H9 (cell line): ENCODE data around the gene ANXA4. TPM values are rescaled to one million over a fixed set of nuclear protein-coding genes. Genes with fewer than 3 reads are reported as not detected.

Experiments used
- DNase-seq: peaks from one replicate; pipeline ENCODE4 v3.0.0-alpha.2; 2017
- H2AFZ ChIP-seq: one replicate; pipeline ENCODE4 v1.6.1; 2013; ENCODE audit warnings: mild to moderate bottlenecking, low read length, control low read depth, moderate library complexity
- H2AK5ac ChIP-seq: 2 replicates; pipeline ENCODE4 v1.6.1; 2013; ENCODE audit warnings: low read length, control low read depth, mixed read lengths; ENCODE audit not compliant: insufficient read length
- H2BK120ac ChIP-seq: one replicate; pipeline ENCODE4 v1.6.1; 2013; ENCODE audit warnings: low read depth, mild to moderate bottlenecking, low read length, control low read depth, inconsistent platforms; ENCODE audit not compliant: poor library complexity, severe bottlenecking
- H2BK12ac ChIP-seq: 2 replicates; pipeline ENCODE4 v1.6.1; 2013; ENCODE audit warnings: low read length, control low read depth, mixed read lengths, low read depth; ENCODE audit not compliant: insufficient read length
- H2BK15ac ChIP-seq: 2 replicates; pipeline ENCODE4 v1.6.1; 2013; ENCODE audit warnings: low read depth, low read length, control low read depth
- H2BK20ac ChIP-seq: one replicate; pipeline ENCODE4 v1.6.1; 2013; ENCODE audit warnings: low read depth, mild to moderate bottlenecking, low read length, control low read depth, inconsistent platforms; ENCODE audit not compliant: poor library complexity, severe bottlenecking
- H2BK5ac ChIP-seq: 2 replicates; pipeline ENCODE4 v1.6.1; 2013; ENCODE audit warnings: low read length, control low read depth, mixed read lengths; ENCODE audit not compliant: insufficient read length
- H3K14ac ChIP-seq: 2 replicates; pipeline ENCODE4 v1.6.1; 2013; ENCODE audit warnings: low read length, control low read depth; ENCODE audit not compliant: insufficient read depth
- H3K18ac ChIP-seq: 2 replicates; pipeline ENCODE4 v1.6.1; 2013; ENCODE audit warnings: low read depth, mild to moderate bottlenecking, mixed read lengths, low read length, control low read depth; ENCODE audit not compliant: insufficient read length
- H3K23ac ChIP-seq: 2 replicates; pipeline ENCODE4 v1.6.1; 2013; ENCODE audit warnings: low read length, control low read depth, mixed read lengths, low read depth; ENCODE audit not compliant: insufficient read length
- H3K23me2 ChIP-seq: 2 replicates; pipeline ENCODE4 v1.6.1; 2013; ENCODE audit warnings: low read depth, mild to moderate bottlenecking, mixed read lengths, low read length, control low read depth; ENCODE audit not compliant: insufficient read length, poor library complexity, severe bottlenecking
- H3K27ac ChIP-seq: 2 replicates; pipeline ENCODE4 v1.5.1; 2013; ENCODE audit warnings: low read length, control low read depth, mixed read lengths, low read depth; ENCODE audit not compliant: insufficient read length
- H3K27me3 ChIP-seq: 2 replicates; pipeline ENCODE4 v1.6.1; 2013; ENCODE audit warnings: low read length, control low read depth, inconsistent platforms; ENCODE audit not compliant: insufficient read depth
- H3K4ac ChIP-seq: 2 replicates; pipeline ENCODE4 v1.6.1; 2013; ENCODE audit warnings: low read depth, mild to moderate bottlenecking, control low read depth, inconsistent platforms, low read length, moderate library complexity
- H3K4me1 ChIP-seq: 2 replicates; pipeline ENCODE4 v1.6.1; 2013; ENCODE audit warnings: low read length, control low read depth, inconsistent platforms; ENCODE audit not compliant: insufficient read depth
- H3K4me2 ChIP-seq: 2 replicates; pipeline ENCODE4 v1.6.1; 2013; ENCODE audit warnings: low read length, control low read depth, mixed read lengths; ENCODE audit not compliant: insufficient read length, insufficient read depth
- H3K56ac ChIP-seq: 2 replicates; pipeline ENCODE4 v1.6.1; 2013; ENCODE audit warnings: low read depth, mild to moderate bottlenecking, mixed read lengths, low read length, control low read depth; ENCODE audit not compliant: insufficient read length
- H3K79me1 ChIP-seq: 2 replicates; pipeline ENCODE4 v1.6.1; 2013; ENCODE audit warnings: low read depth, mild to moderate bottlenecking, moderate library complexity, low read length, control low read depth, inconsistent platforms; ENCODE audit not compliant: insufficient read depth, poor library complexity, severe bottlenecking
- H3K79me2 ChIP-seq: 2 replicates; pipeline ENCODE4 v1.6.1; 2013; ENCODE audit warnings: low read length, control low read depth, inconsistent platforms; ENCODE audit not compliant: insufficient read depth
- H3K9ac ChIP-seq: 2 replicates; pipeline ENCODE4 v1.6.1; 2013; ENCODE audit warnings: low read length, control low read depth, mixed read lengths; ENCODE audit not compliant: insufficient read length; ENCODE audit errors: extremely low read depth
- H3K9me3 ChIP-seq: one replicate; pipeline ENCODE4 v1.6.1; 2013; ENCODE audit warnings: low read depth, low read length, inconsistent platforms; ENCODE audit not compliant: control insufficient read depth
- H3T11ph ChIP-seq: one replicate; pipeline ENCODE4 v1.6.1; 2013; ENCODE audit warnings: mild to moderate bottlenecking, low read length, control low read depth, inconsistent platforms
- H4K20me1 ChIP-seq: one replicate; pipeline ENCODE4 v1.6.1; 2013; ENCODE audit not compliant: control insufficient read depth, insufficient read length, insufficient read depth
- H4K5ac ChIP-seq: 2 replicates; pipeline ENCODE4 v1.6.1; 2013; ENCODE audit warnings: low read depth, mild to moderate bottlenecking, mixed read lengths, low read length, control low read depth; ENCODE audit not compliant: insufficient read length
- H4K8ac ChIP-seq: replicated peaks from 2 replicates; pipeline ENCODE4 v1.6.1; 2013; ENCODE audit warnings: low read length, control low read depth, mixed read lengths, low read depth; ENCODE audit not compliant: insufficient read length
- H4K91ac ChIP-seq: 2 replicates; pipeline ENCODE4 v1.6.1; 2013; ENCODE audit warnings: low read depth, mild to moderate bottlenecking, moderate library complexity, mixed read lengths, low read length, control low read depth; ENCODE audit not compliant: insufficient read length
- H3K27ac Mint-ChIP-seq, 3 experiments: 2 replicates in 2 of 3; 3 replicates in 1 of 3; pipeline ENCODE4 v1.8.0; 2020 to 2021; ENCODE audit warnings: mixed read lengths in 3 of 3, mild to moderate bottlenecking in 1 of 3, moderate library complexity in 1 of 3
- H3K27me3 Mint-ChIP-seq: 2 replicates; pipeline ENCODE4 v1.8.0; 2021; ENCODE audit warnings: low read depth, mild to moderate bottlenecking, moderate library complexity, mixed read lengths
- H3K36me3 Mint-ChIP-seq, 3 experiments: 2 replicates in 2 of 3; 3 replicates in 1 of 3; pipeline ENCODE4 v1.8.0; 2020 to 2021; ENCODE audit warnings: low read depth in 3 of 3, mixed read lengths in 3 of 3; ENCODE audit not compliant: insufficient read depth in 1 of 3
- H3K4me1 Mint-ChIP-seq, 2 experiments: 2 replicates each; pipeline ENCODE4 v1.8.0; 2020; ENCODE audit warnings: mixed read lengths in 2 of 2
- H3K4me3 Mint-ChIP-seq, 2 experiments: 2 replicates in 1 of 2; 3 replicates in 1 of 2; pipeline ENCODE4 v1.8.0; 2020 to 2021; ENCODE audit warnings: mild to moderate bottlenecking in 2 of 2, mixed read lengths in 2 of 2, moderate library complexity in 1 of 2
- H3K9me3 Mint-ChIP-seq, 2 experiments: 2 replicates in 1 of 2; 3 replicates in 1 of 2; pipeline ENCODE4 v1.8.0; 2020; ENCODE audit warnings: mild to moderate bottlenecking in 2 of 2, mixed read lengths in 2 of 2, moderate library complexity in 1 of 2
- CTCF ChIP-seq: fragments of 200-600 bp; sonication (generic); conservative IDR thresholded peaks from 3 replicates; pipeline ENCODE4 v1.8.0; 2021; ENCODE audit warnings: antibody characterized with exemption, mild to moderate bottlenecking
- WGBS: extraction: QIAGEN DNeasy Blood & Tissue Kit; methylation state at CpG from one replicate; pipeline ENCODE4 v1.1.7; 2013; ENCODE audit warnings: missing lambda C conversion rate, low lambda C conversion rate, mixed read lengths; ENCODE audit not compliant: insufficient read length; ENCODE audit errors: extremely low coverage; 5-methylcytosine and 5-hydroxymethylcytosine counted together
- total RNA-seq: library from RNA; stranded (reverse); gene quantifications from 2 replicates; pipeline ENCODE4 v1.2.1, GENCODE V29; 2021

ANXA4 gene
- total RNA-seq, 1 experiment from 2014 or later = 14.4 TPM

- H3K79me2 ChIP-seq = no peaks in the 10 kb centered on the region
- no peak overlapping the region; the same call in 1 of the 2 replicates for H2BK15ac ChIP-seq
- Mint-ChIP-seq H3K4me3 (no peak overlapping the region), H3K27me3 (no peaks in the 10 kb centered on the region), H3K4me1 (peaks cover 26 to 29% of the 10 kb centered on the region in 2 experiments), H3K27ac (peak overlapping the region in 1 of 3 experiments; percentile 2; a peak in 1 of 7 replicates), H3K9me3 (no peaks in the 10 kb centered on the region), H3K36me3 (no peaks in the 10 kb centered on the region)
- H3K27me3 ChIP-seq = no peaks in the 10 kb centered on the region
- H4K8ac ChIP-seq = no peak overlapping the region
- no peak overlapping the region for H2AK5ac ChIP-seq
- H3K79me1 ChIP-seq = no peaks in the 10 kb centered on the region
- no peak overlapping the region for H2BK5ac ChIP-seq
- H3K14ac ChIP-seq = no peak overlapping the region
- H3T11ph ChIP-seq = no peak overlapping the region
- no peak overlapping the region for H3K9ac ChIP-seq
- no peak overlapping the region for H4K91ac ChIP-seq
- no peak overlapping the region for H3K4me2 ChIP-seq
- no peak overlapping the region for H2AFZ ChIP-seq
- H3K18ac ChIP-seq = no peak overlapping the region
- no peaks in the 10 kb centered on the region for H3K23me2 ChIP-seq
- no peaks in the 10 kb centered on the region for H4K20me1 ChIP-seq
- H2BK12ac ChIP-seq = no peak overlapping the region
- peaks cover 11% of the 10 kb centered on the region for H3K4me1 ChIP-seq
- H2BK20ac ChIP-seq = no peak overlapping the region
- no CpG with 5 or more reads among the region's 4 CpGs for WGBS
- H3K23ac ChIP-seq = no peak overlapping the region
- no peak overlapping the region for H3K27ac ChIP-seq
- no peak for DNase-seq
- H2BK120ac ChIP-seq = no peak overlapping the region
- H3K4ac ChIP-seq = no peak overlapping the region
- TF ChIP-seq CTCF = no peak
- no peak overlapping the region for H4K5ac ChIP-seq
- no peaks in the 10 kb centered on the region for H3K9me3 ChIP-seq
- H3K56ac ChIP-seq = no peak overlapping the region
Measured at GRCh38 chr2:69786052-69786560, 44.2 kb downstream of the ANXA4 start.
